ENCODE data around the gene WDR20. TPM values are rescaled to one million over a fixed set of nuclear protein-coding genes. Genes with fewer than 3 reads are reported as not detected.
"Not testable (repeated sequence)": the region's sequence is repeated elsewhere in the genome, so short reads cannot be mapped to it uniquely, and the experiment has no call there.

Gene WDR20
- total RNA-seq, 6 donors from 2014 or later, result 16.3 to 28.8 (median 20.6) TPM

DNA sequence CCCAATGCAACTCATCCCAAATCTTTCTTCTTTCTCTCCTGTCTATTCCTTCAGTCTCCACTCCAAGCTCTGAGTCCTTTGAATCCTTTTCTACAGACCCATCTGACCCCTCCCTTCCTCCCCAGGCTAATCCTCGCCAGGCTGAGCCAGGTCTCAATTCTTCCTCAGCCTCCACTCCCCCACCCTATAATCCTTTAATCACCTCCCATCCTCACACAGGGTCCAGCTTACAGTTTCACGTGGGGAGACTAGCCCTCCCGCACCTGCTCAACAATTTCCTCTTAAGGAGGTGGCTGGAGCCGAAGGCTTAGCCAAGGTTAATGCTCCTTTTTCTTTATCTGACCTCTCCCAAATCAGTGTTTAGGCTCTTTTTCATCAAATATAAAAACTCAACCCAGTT is 101.5 kb downstream of the WDR20 start:
- H3K27ac ChIP-seq, result no peak overlapping the region
- H3K4me1 ChIP-seq, result no peaks in the 10 kb centered on the region
- 86 to 89% methylated on average over 4 of the region's 4 CpGs for WGBS, 2 donors
- H3K27me3 ChIP-seq, result no peaks in the 10 kb centered on the region
- no peaks in the 10 kb centered on the region for H3K36me3 ChIP-seq
- TF ChIP-seq POLR2AphosphoS5 (IDR thresholded peaks at IDR 0.05) (no peak), POLR2A (IDR thresholded peaks at IDR 0.05) (no peak), EP300 (IDR thresholded peaks at IDR 0.05) (no peak)
- TF ChIP-seq, protein P1, sequence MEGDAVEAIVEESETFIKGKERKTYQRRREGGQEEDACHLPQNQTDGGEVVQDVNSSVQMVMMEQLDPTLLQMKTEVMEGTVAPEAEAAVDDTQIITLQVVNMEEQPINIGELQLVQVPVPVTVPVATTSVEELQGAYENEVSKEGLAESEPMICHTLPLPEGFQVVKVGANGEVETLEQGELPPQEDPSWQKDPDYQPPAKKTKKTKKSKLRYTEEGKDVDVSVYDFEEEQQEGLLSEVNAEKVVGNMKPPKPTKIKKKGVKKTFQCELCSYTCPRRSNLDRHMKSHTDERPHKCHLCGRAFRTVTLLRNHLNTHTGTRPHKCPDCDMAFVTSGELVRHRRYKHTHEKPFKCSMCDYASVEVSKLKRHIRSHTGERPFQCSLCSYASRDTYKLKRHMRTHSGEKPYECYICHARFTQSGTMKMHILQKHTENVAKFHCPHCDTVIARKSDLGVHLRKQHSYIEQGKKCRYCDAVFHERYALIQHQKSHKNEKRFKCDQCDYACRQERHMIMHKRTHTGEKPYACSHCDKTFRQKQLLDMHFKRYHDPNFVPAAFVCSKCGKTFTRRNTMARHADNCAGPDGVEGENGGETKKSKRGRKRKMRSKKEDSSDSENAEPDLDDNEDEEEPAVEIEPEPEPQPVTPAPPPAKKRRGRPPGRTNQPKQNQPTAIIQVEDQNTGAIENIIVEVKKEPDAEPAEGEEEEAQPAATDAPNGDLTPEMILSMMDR (IDR thresholded peaks at IDR 0.05), result no peak
- no peak overlapping the region for H3K4me3 ChIP-seq
- H3K9me3 ChIP-seq, result no peaks in the 10 kb centered on the region
- no peak for ATAC-seq (ENCODE audit: low FRiP score in 2 of 2)
- DNase-seq, result no peak

GRCh38 chr14:102243795-102244194 is 104.1 kb downstream of the WDR20 start:
- not testable (repeated sequence) for H3K9me3 ChIP-seq; ATAC-seq (ENCODE audit: low FRiP score in 2 of 2); H3K4me1 ChIP-seq; H3K27ac ChIP-seq; H3K27me3 ChIP-seq; DNase-seq; H3K36me3 ChIP-seq; H3K4me3 ChIP-seq
- 97 to 100% methylated on average over 4 of the region's 4 CpGs for WGBS, 2 donors

GRCh38 chr14:102246071-102246470 is 106.4 kb downstream of the WDR20 start:
- Histone ChIP-seq H3K9me3 (no peaks in the 10 kb centered on the region), H3K27ac (no peak overlapping the region), H3K27me3 (no peaks in the 10 kb centered on the region), H3K4me1 (no peaks in the 10 kb centered on the region), H3K36me3 (no peaks in the 10 kb centered on the region), H3K4me3 (no peak overlapping the region)
- TF ChIP-seq POLR2A (IDR thresholded peaks at IDR 0.05), result no peak
- TF ChIP-seq, protein P1 (IDR thresholded peaks at IDR 0.05), result no peak
- TF ChIP-seq EP300 (IDR thresholded peaks at IDR 0.05), result no peak
- TF ChIP-seq POLR2AphosphoS5 (IDR thresholded peaks at IDR 0.05), result no peak
- DNase-seq, result no peak
- 63 to 77% methylated on average over 9 of the region's 9 CpGs for WGBS, 2 donors
- ATAC-seq (ENCODE audit: low FRiP score in 2 of 2), result no peak

DNA sequence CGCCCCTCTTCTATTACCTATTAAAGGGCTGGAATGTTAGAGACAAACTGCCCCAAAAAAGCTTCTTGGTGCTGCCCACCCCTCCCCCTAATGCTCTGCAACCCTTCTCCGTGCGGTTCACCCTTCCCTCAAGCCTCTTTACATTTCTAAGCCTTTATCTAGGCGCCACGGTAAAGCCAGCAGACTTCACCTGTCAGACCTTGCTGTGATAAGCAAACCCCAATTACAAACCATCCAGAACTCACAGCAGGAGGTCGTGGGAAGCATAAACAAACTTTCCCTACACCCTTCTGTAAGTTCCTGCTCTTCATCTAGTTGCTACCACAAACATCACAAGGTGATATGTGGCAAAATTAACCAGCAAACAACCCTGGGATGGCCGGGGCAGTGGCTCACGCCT is 108.4 kb downstream of the WDR20 start:
- ATAC-seq (ENCODE audit: low FRiP score in 2 of 2) (no peak), DNase-seq (no peak)
- Histone ChIP-seq H3K4me3 (no peak overlapping the region), H3K27me3 (no peaks in the 10 kb centered on the region), H3K27ac (no peak overlapping the region), H3K36me3 (no peaks in the 10 kb centered on the region), H3K4me1 (no peaks in the 10 kb centered on the region), H3K9me3 (no peaks in the 10 kb centered on the region)
- no peak for TF ChIP-seq POLR2A (IDR thresholded peaks at IDR 0.05)
- no peak for TF ChIP-seq EP300 (IDR thresholded peaks at IDR 0.05)
- TF ChIP-seq POLR2AphosphoS5 (IDR thresholded peaks at IDR 0.05), result no peak
- TF ChIP-seq, protein P1 (IDR thresholded peaks at IDR 0.05), result no peak
- 77 to 82% methylated on average over 8 of the region's 8 CpGs for WGBS, 2 donors

DNA sequence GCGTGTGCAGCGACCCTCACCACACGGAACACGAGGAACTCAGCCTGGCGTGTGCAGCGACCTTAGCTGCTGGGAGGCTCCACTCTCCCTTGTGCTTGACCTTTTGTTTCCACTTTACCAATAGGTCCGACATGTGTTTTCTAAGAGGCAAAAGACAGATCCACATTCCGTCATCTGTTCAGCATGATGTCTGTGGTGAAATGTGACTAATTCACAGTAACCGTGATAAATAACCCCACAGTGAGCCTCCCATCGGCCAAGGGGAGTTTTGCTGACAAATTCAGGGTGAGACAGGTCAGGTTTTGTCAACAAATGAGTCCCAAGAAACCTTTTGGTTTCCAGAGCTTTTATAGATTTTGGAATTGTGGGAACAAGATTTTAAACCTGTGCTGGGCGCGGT is 109.3 kb downstream of the WDR20 start:
- ATAC-seq (ENCODE audit: low FRiP score in 2 of 2) (no peak), DNase-seq (no peak)
- Histone ChIP-seq H3K9me3 (no peaks in the 10 kb centered on the region), H3K27me3 (no peaks in the 10 kb centered on the region), H3K36me3 (no peaks in the 10 kb centered on the region), H3K4me3 (no peak overlapping the region), H3K27ac (no peak overlapping the region), H3K4me1 (no peaks in the 10 kb centered on the region)
- WGBS, 2 donors, result 92 to 93% methylated on average over 12 of the region's 12 CpGs
- TF ChIP-seq, protein P1 (IDR thresholded peaks at IDR 0.05), result no peak
- TF ChIP-seq EP300 (IDR thresholded peaks at IDR 0.05) (no peak), POLR2A (IDR thresholded peaks at IDR 0.05) (no peak)
